Loucy (cell line): ENCODE results near the gene RBM28.

ENCODE experiments used
- H2AFZ ChIP-seq: fragments of 200-600 bp; sonication (generic); 2 replicates; pipeline ENCODE4 v1.6.0; 2016; ENCODE audit warnings: antibody characterized with exemption, mild to moderate bottlenecking, low read length, moderate library complexity
- H3F3A ChIP-seq: fragments of 200-600 bp; 2 replicates; pipeline ENCODE4 v1.6.0; 2016; ENCODE audit warnings: antibody characterized with exemption, low read depth, mild to moderate bottlenecking
- H3K27me3 ChIP-seq: fragments of 200-600 bp; sonication (generic); 2 replicates; pipeline ENCODE4 v1.6.1; 2014; ENCODE audit warnings: low read length, mild to moderate bottlenecking; ENCODE audit not compliant: insufficient read depth, poor library complexity, severe bottlenecking
- H3K36me3 ChIP-seq: fragments of 200-600 bp; sonication (generic); 2 replicates; pipeline ENCODE4 v1.6.1; 2016; ENCODE audit warnings: low read length; ENCODE audit not compliant: insufficient read depth
- H3K4me1 ChIP-seq: fragments of 200-600 bp; sonication (generic); 2 replicates; pipeline ENCODE4 v1.5.1; 2014; ENCODE audit warnings: low read length, mild to moderate bottlenecking; ENCODE audit not compliant: insufficient read depth, poor library complexity, severe bottlenecking
- H3K4me2 ChIP-seq: fragments of 200-600 bp; sonication (generic); 2 replicates; pipeline ENCODE4 v1.6.0; 2014; ENCODE audit warnings: antibody characterized with exemption, low read length, low read depth, mild to moderate bottlenecking; ENCODE audit not compliant: poor library complexity, severe bottlenecking
- H3K4me3 ChIP-seq: fragments of 200-600 bp; sonication (generic); 2 replicates; pipeline ENCODE4 v1.5.1; 2014; ENCODE audit warnings: low read length, mild to moderate bottlenecking, mixed read lengths; ENCODE audit not compliant: poor library complexity, severe bottlenecking
- H3K79me2 ChIP-seq: fragments of 200-600 bp; sonication (generic); 2 replicates; pipeline ENCODE4 v1.6.1; 2014; ENCODE audit warnings: low read length; ENCODE audit not compliant: insufficient read depth
- H3K9ac ChIP-seq: fragments of 200-600 bp; sonication (generic); 2 replicates; pipeline ENCODE4 v1.6.0; 2014; ENCODE audit warnings: mild to moderate bottlenecking, low read depth, low read length, moderate library complexity; ENCODE audit not compliant: poor library complexity, severe bottlenecking
- H3K9me2 ChIP-seq: fragments of 200-600 bp; sonication (generic); replicated peaks from 2 replicates; pipeline ENCODE4 v1.6.1; 2016; ENCODE audit warnings: low read depth, low read length, mixed read lengths
- H3K9me3 ChIP-seq: fragments of 200-600 bp; sonication (generic); 2 replicates; pipeline ENCODE4 v1.6.1; 2014; ENCODE audit warnings: mild to moderate bottlenecking, antibody characterized with exemption, low read length, low read depth; ENCODE audit not compliant: insufficient read depth
- H4K20me1 ChIP-seq: fragments of 200-600 bp; sonication (generic); 2 replicates; pipeline ENCODE4 v1.6.0; 2014; ENCODE audit warnings: antibody characterized with exemption, low read length, mild to moderate bottlenecking; ENCODE audit not compliant: insufficient read depth, poor library complexity, severe bottlenecking
- EZH2phosphoT487 ChIP-seq: fragments of 200-600 bp; IDR thresholded peaks from 2 replicates; pipeline ENCODE4 v1.6.1; 2018; ENCODE audit warnings: antibody characterized with exemption, mild to moderate bottlenecking, moderate library complexity, borderline replicate concordance
- TF ChIP-seq, protein P1 (sequence below): fragments of 200-600 bp; sonication (generic); conservative IDR thresholded peaks from 2 replicates; pipeline ENCODE4 v1.5.1; 2014; ENCODE audit warnings: mild to moderate bottlenecking, antibody characterized with exemption, low read length

Gene RBM28

GRCh38 chr7:128271942-128272481, 71.7 kb downstream of the RBM28 start:
- H2AFZ ChIP-seq = no peak overlapping the region
- no peaks in the 10 kb centered on the region for H3K27me3 ChIP-seq
- H3K9me3 ChIP-seq = no peaks in the 10 kb centered on the region
- no peaks in the 10 kb centered on the region for H3K79me2 ChIP-seq
- H3F3A ChIP-seq = no peaks in the 10 kb centered on the region
- no peak overlapping the region for H3K9ac ChIP-seq
- H3K9me2 ChIP-seq = no peaks in the 10 kb centered on the region
- TF ChIP-seq, protein P1, sequence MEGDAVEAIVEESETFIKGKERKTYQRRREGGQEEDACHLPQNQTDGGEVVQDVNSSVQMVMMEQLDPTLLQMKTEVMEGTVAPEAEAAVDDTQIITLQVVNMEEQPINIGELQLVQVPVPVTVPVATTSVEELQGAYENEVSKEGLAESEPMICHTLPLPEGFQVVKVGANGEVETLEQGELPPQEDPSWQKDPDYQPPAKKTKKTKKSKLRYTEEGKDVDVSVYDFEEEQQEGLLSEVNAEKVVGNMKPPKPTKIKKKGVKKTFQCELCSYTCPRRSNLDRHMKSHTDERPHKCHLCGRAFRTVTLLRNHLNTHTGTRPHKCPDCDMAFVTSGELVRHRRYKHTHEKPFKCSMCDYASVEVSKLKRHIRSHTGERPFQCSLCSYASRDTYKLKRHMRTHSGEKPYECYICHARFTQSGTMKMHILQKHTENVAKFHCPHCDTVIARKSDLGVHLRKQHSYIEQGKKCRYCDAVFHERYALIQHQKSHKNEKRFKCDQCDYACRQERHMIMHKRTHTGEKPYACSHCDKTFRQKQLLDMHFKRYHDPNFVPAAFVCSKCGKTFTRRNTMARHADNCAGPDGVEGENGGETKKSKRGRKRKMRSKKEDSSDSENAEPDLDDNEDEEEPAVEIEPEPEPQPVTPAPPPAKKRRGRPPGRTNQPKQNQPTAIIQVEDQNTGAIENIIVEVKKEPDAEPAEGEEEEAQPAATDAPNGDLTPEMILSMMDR = no peak
- TF ChIP-seq EZH2phosphoT487 = no peak
- H3K4me2 ChIP-seq = no peak overlapping the region
- no peaks in the 10 kb centered on the region for H3K4me1 ChIP-seq
- no peaks in the 10 kb centered on the region for H3K36me3 ChIP-seq
- no peaks in the 10 kb centered on the region for H4K20me1 ChIP-seq
- no peak overlapping the region for H3K4me3 ChIP-seq

DNA sequence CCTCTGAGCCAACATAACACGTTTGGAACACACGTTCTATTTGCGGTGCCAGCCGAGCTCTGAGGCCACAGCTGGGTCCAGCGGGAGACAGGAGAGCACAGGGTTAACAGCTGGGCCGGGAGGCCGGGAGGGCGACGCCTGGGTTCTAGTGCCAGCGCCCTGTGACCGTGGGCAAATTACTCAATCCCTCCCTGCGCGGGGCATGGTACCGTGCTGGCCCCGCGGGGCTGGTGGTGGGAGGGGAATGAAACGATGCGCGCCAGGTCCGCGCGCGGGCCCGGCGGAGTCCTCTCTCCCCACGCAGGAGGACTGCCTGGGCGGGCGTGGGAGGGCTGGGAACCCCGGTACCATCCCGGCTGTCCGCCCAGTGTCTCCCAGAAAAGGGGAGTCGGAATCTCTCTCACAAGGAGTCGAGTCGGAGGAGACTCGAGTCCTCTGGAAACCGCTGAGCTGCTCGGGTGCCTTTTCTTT, 72.2 kb downstream of the RBM28 start:
- Histone ChIP-seq H3K4me2 (no peak overlapping the region), H3K36me3 (no peaks in the 10 kb centered on the region), H3K9me3 (no peaks in the 10 kb centered on the region), H3K4me1 (no peaks in the 10 kb centered on the region), H2AFZ (no peak overlapping the region), H3K79me2 (no peaks in the 10 kb centered on the region), H3K27me3 (no peaks in the 10 kb centered on the region), H4K20me1 (no peaks in the 10 kb centered on the region), H3K4me3 (no peak overlapping the region), H3K9ac (no peak overlapping the region), H3F3A (no peaks in the 10 kb centered on the region), H3K9me2 (no peaks in the 10 kb centered on the region)
- no peak for TF ChIP-seq EZH2phosphoT487

GRCh38 chr7:128270826-128271272, 72.9 kb downstream of the RBM28 start:
- Histone ChIP-seq H3K9me2 (no peaks in the 10 kb centered on the region), H3K36me3 (no peaks in the 10 kb centered on the region), H3K4me2 (no peak overlapping the region), H4K20me1 (no peaks in the 10 kb centered on the region), H3K9ac (no peak overlapping the region), H3K27me3 (no peaks in the 10 kb centered on the region), H3K4me3 (no peak overlapping the region), H3F3A (no peaks in the 10 kb centered on the region), H3K79me2 (no peaks in the 10 kb centered on the region), H2AFZ (no peak overlapping the region), H3K4me1 (no peaks in the 10 kb centered on the region), H3K9me3 (no peaks in the 10 kb centered on the region)
- TF ChIP-seq, protein P1 = no peak
- no peak for TF ChIP-seq EZH2phosphoT487

GRCh38 chr7:128268233-128268632, 75.5 kb downstream of the RBM28 start:
- H2AFZ ChIP-seq = no peak overlapping the region
- H3K36me3 ChIP-seq = no peaks in the 10 kb centered on the region
- H4K20me1 ChIP-seq = no peaks in the 10 kb centered on the region
- no peak overlapping the region for H3K4me2 ChIP-seq
- no peaks in the 10 kb centered on the region for H3K9me2 ChIP-seq
- H3K4me3 ChIP-seq = no peak overlapping the region
- H3K4me1 ChIP-seq = no peaks in the 10 kb centered on the region
- no peak overlapping the region for H3K9ac ChIP-seq
- TF ChIP-seq, protein P1 = no peak
- TF ChIP-seq EZH2phosphoT487 = no peak
- H3K27me3 ChIP-seq = no peaks in the 10 kb centered on the region
- H3F3A ChIP-seq = no peaks in the 10 kb centered on the region
- H3K9me3 ChIP-seq = no peaks in the 10 kb centered on the region
- H3K79me2 ChIP-seq = no peaks in the 10 kb centered on the region
